WTC11 (cell line): ENCODE measurements around the gene LMF2. TPM values are rescaled to one million over a fixed set of nuclear protein-coding genes. Genes with fewer than 3 reads are reported as not detected.

ENCODE experiments used
- ATAC-seq: fragments of 200-7000 bp; cut with Tn5 transposase; 2 replicates; pipeline ENCODE4 v1.10.0; 2021; ENCODE audit warnings: mild to moderate bottlenecking, moderate library complexity
- CTCF ChIA-PET: fragments of 300-600 bp; sonication (Branson Sonifier 250); formaldehyde crosslinking; loops from one replicate; lab custom pipeline; 2021; ENCODE audit warnings: antibody characterized with exemption; lab: Charles Lee
- POLR2A ChIA-PET: fragments of 350-600 bp; sonication (Branson Sonifier 250); formaldehyde crosslinking; loops from one replicate; lab custom pipeline; 2021; ENCODE audit warnings: antibody characterized with exemption; lab: Charles Lee
- DNase-seq: peaks from one replicate; pipeline ENCODE4 v3.0.0; 2021; ENCODE audit warnings: low spot score
- H3K27ac Mint-ChIP-seq: 2 replicates; pipeline ENCODE4 v1.8.0; 2021; ENCODE audit warnings: mixed read lengths
- H3K27me3 Mint-ChIP-seq: 2 replicates; pipeline ENCODE4 v1.8.0; 2021; ENCODE audit warnings: low read depth, mild to moderate bottlenecking, moderate library complexity, mixed read lengths
- H3K36me3 Mint-ChIP-seq: 2 replicates; pipeline ENCODE4 v1.8.0; 2021; ENCODE audit warnings: mixed read lengths
- H3K4me1 Mint-ChIP-seq: 2 replicates; pipeline ENCODE4 v1.8.0; 2022; ENCODE audit warnings: mixed read lengths
- H3K4me3 Mint-ChIP-seq: 2 replicates; pipeline ENCODE4 v1.8.0; 2021; ENCODE audit warnings: mild to moderate bottlenecking, moderate library complexity, mixed read lengths
- H3K9me3 Mint-ChIP-seq: 2 replicates; pipeline ENCODE4 v1.8.0; 2021; ENCODE audit warnings: mixed read lengths
- CREB1 ChIP-seq: sonication (generic); formaldehyde crosslinking; IDR thresholded peaks from 2 replicates; pipeline ENCODE4 v1.8.0; 2023; ENCODE audit warnings: mild to moderate bottlenecking, missing genetic modification reagents
- EMX1 ChIP-seq: fragments of 250-450 bp; sonication (Bioruptor Pico); IDR thresholded peaks from 2 replicates; pipeline ENCODE4 v1.8.0; 2021; ENCODE audit warnings: mild to moderate bottlenecking
- ETV6 ChIP-seq: sonication (generic); formaldehyde crosslinking; IDR thresholded peaks from 2 replicates; pipeline ENCODE4 v1.8.1; 2022; ENCODE audit warnings: mild to moderate bottlenecking, missing genetic modification reagents
- GABPB1 ChIP-seq: sonication (generic); formaldehyde crosslinking; IDR thresholded peaks from 2 replicates; pipeline ENCODE4 v1.8.1; 2023; ENCODE audit warnings: mild to moderate bottlenecking, missing genetic modification reagents
- GRHL2 ChIP-seq: fragments of 250-450 bp; sonication (Bioruptor Pico); IDR thresholded peaks from 2 replicates; pipeline ENCODE4 v1.8.0; 2022; ENCODE audit warnings: mild to moderate bottlenecking, moderate library complexity; ENCODE audit not compliant: insufficient replicate concordance, severe bottlenecking
- JUN ChIP-seq: sonication (generic); formaldehyde crosslinking; IDR thresholded peaks from 2 replicates; pipeline ENCODE4 v1.8.0; 2023; ENCODE audit warnings: mild to moderate bottlenecking, missing genetic modification reagents
- NFE2L1 ChIP-seq: sonication (generic); formaldehyde crosslinking; IDR thresholded peaks from 2 replicates; pipeline ENCODE4 v1.8.1; 2023; ENCODE audit warnings: missing genetic modification reagents
- NFYB ChIP-seq: sonication (generic); formaldehyde crosslinking; conservative IDR thresholded peaks from 2 replicates; pipeline ENCODE4 v1.8.0; 2022; ENCODE audit warnings: low read depth, missing genetic modification reagents
- NR2C2 ChIP-seq: sonication (generic); formaldehyde crosslinking; IDR thresholded peaks from 2 replicates; pipeline ENCODE4 v1.8.0; 2022; ENCODE audit warnings: mild to moderate bottlenecking, missing genetic modification reagents
- RELA ChIP-seq: sonication (generic); formaldehyde crosslinking; IDR thresholded peaks from 2 replicates; pipeline ENCODE4 v1.8.1; 2022; ENCODE audit warnings: missing genetic modification reagents, mild to moderate bottlenecking, borderline replicate concordance
- SMAD3 ChIP-seq: sonication (generic); formaldehyde crosslinking; IDR thresholded peaks from 2 replicates; pipeline ENCODE4 v1.8.0; 2022; ENCODE audit warnings: missing genetic modification reagents, mild to moderate bottlenecking, borderline replicate concordance
- SMAD4 ChIP-seq: sonication (generic); formaldehyde crosslinking; IDR thresholded peaks from 2 replicates; pipeline ENCODE4 v1.8.0; 2022; ENCODE audit warnings: mild to moderate bottlenecking, missing genetic modification reagents
- SP1 ChIP-seq: sonication (generic); formaldehyde crosslinking; conservative IDR thresholded peaks from 2 replicates; pipeline ENCODE4 v1.8.1; 2022; ENCODE audit warnings: missing genetic modification reagents
- ZNF671 ChIP-seq: fragments of 250-450 bp; sonication (Bioruptor Pico); IDR thresholded peaks from 2 replicates; pipeline ENCODE4 v1.8.0; 2021; ENCODE audit warnings: mild to moderate bottlenecking
- total RNA-seq: library from RNA; stranded (reverse); gene quantifications from 3 replicates; pipeline ENCODE4 v1.2.3, GENCODE V29; 2021
- TF ChIP-seq, protein P1 (sequence below): sonication (generic); formaldehyde crosslinking; IDR thresholded peaks from 2 replicates; pipeline ENCODE4 v1.8.1; 2023; ENCODE audit warnings: mild to moderate bottlenecking, missing genetic modification reagents
- TF ChIP-seq, protein P2 (sequence below): sonication (generic); formaldehyde crosslinking; IDR thresholded peaks from 2 replicates; pipeline ENCODE4 v1.8.1; 2022; ENCODE audit warnings: mild to moderate bottlenecking, moderate library complexity, missing genetic modification reagents
- TF ChIP-seq, protein P3 (sequence below): fragments of 250-450 bp; sonication (Bioruptor Pico); IDR thresholded peaks from 2 replicates; pipeline ENCODE4 v1.9.0; 2021; ENCODE audit warnings: mild to moderate bottlenecking, borderline replicate concordance
- TF ChIP-seq, protein P4 (sequence below): fragments of 250-450 bp; sonication (Bioruptor Pico); IDR thresholded peaks from 2 replicates; pipeline ENCODE4 v2.1.2; 2022; ENCODE audit warnings: mild to moderate bottlenecking, moderate library complexity
- TF ChIP-seq, protein P5 (sequence below): sonication (generic); formaldehyde crosslinking; IDR thresholded peaks from 2 replicates; pipeline ENCODE4 v1.8.1; 2022; ENCODE audit warnings: low read depth, mild to moderate bottlenecking, moderate library complexity, missing genetic modification reagents, borderline replicate concordance
- TF ChIP-seq, protein P6 (sequence below): fragments of 250-450 bp; sonication (Bioruptor Pico); IDR thresholded peaks from 2 replicates; pipeline ENCODE4 v1.9.0; 2021; ENCODE audit warnings: mild to moderate bottlenecking
- TF ChIP-seq, protein P7 (sequence below): sonication (generic); formaldehyde crosslinking; IDR thresholded peaks from 2 replicates; pipeline ENCODE4 v1.8.1; 2023; ENCODE audit warnings: mild to moderate bottlenecking, missing genetic modification reagents, moderate library complexity

Gene LMF2
- total RNA-seq, 1 experiment from 2014 or later: 43.7 TPM

DNA sequence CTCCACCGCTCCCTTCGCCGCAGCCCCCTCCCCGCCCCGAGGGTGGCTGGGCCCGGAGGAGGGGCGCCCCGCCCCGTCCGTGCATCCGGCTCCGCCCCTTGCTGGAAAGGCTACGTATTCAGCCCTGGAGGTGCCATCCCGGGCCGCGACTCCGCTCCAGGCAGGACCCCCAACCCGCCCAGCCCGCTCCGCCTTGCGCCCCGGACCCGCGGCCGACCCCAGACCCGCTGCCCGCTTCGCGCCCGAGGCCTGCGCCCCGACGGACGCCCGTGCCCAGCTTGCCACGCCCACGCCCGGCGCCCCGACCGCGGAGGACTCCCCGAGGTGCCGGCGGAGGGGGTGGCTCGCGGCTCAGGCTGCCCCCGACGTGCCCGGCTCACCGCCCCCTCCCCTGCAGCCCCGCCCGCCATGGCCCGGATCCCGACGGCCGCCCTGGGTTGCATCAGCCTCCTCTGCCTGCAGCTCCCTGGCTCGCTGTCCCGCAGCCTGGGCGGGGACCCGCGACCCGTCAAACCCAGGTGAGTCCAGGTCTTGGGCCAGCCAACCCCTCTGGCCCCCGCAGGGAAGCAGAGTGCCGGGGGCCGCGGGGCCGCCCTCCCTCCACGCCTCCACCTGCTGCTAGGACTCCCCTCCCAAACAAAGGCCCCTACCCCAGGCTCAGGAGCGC, 25.9 kb downstream of the LMF2 start, which contains the start of gene ADM2 (continued):
- TF ChIP-seq NFYB (CRISPR knock-in tag) (no peak), GABPB1 (CRISPR knock-in tag) (peak; percentile 95), ETV6 (no peak; the same call in 1 of the 2 replicates), SMAD4 (CRISPR knock-in tag) (0 out of 2 replicates have a peak, but pooled peaks have one; percentile 40), CREB1 (CRISPR knock-in tag) (no peak), EMX1 (no peak), SP1 (peak; percentile 81), SMAD3 (no peak)
- TF ChIP-seq, protein P1, sequence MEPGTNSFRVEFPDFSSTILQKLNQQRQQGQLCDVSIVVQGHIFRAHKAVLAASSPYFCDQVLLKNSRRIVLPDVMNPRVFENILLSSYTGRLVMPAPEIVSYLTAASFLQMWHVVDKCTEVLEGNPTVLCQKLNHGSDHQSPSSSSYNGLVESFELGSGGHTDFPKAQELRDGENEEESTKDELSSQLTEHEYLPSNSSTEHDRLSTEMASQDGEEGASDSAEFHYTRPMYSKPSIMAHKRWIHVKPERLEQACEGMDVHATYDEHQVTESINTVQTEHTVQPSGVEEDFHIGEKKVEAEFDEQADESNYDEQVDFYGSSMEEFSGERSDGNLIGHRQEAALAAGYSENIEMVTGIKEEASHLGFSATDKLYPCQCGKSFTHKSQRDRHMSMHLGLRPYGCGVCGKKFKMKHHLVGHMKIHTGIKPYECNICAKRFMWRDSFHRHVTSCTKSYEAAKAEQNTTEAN (CRISPR knock-in tag): peak; percentile 63; the same call in 1 of the 2 replicates
- TF ChIP-seq, protein P2, sequence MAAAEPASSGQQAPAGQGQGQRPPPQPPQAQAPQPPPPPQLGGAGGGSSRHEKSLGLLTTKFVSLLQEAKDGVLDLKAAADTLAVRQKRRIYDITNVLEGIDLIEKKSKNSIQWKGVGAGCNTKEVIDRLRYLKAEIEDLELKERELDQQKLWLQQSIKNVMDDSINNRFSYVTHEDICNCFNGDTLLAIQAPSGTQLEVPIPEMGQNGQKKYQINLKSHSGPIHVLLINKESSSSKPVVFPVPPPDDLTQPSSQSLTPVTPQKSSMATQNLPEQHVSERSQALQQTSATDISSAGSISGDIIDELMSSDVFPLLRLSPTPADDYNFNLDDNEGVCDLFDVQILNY (CRISPR knock-in tag): peak; percentile 10; the same call in 1 of the 2 replicates
- TF ChIP-seq, protein P3, sequence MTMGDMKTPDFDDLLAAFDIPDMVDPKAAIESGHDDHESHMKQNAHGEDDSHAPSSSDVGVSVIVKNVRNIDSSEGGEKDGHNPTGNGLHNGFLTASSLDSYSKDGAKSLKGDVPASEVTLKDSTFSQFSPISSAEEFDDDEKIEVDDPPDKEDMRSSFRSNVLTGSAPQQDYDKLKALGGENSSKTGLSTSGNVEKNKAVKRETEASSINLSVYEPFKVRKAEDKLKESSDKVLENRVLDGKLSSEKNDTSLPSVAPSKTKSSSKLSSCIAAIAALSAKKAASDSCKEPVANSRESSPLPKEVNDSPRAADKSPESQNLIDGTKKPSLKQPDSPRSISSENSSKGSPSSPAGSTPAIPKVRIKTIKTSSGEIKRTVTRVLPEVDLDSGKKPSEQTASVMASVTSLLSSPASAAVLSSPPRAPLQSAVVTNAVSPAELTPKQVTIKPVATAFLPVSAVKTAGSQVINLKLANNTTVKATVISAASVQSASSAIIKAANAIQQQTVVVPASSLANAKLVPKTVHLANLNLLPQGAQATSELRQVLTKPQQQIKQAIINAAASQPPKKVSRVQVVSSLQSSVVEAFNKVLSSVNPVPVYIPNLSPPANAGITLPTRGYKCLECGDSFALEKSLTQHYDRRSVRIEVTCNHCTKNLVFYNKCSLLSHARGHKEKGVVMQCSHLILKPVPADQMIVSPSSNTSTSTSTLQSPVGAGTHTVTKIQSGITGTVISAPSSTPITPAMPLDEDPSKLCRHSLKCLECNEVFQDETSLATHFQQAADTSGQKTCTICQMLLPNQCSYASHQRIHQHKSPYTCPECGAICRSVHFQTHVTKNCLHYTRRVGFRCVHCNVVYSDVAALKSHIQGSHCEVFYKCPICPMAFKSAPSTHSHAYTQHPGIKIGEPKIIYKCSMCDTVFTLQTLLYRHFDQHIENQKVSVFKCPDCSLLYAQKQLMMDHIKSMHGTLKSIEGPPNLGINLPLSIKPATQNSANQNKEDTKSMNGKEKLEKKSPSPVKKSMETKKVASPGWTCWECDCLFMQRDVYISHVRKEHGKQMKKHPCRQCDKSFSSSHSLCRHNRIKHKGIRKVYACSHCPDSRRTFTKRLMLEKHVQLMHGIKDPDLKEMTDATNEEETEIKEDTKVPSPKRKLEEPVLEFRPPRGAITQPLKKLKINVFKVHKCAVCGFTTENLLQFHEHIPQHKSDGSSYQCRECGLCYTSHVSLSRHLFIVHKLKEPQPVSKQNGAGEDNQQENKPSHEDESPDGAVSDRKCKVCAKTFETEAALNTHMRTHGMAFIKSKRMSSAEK (CRISPR knock-in tag): no peak

DNA sequence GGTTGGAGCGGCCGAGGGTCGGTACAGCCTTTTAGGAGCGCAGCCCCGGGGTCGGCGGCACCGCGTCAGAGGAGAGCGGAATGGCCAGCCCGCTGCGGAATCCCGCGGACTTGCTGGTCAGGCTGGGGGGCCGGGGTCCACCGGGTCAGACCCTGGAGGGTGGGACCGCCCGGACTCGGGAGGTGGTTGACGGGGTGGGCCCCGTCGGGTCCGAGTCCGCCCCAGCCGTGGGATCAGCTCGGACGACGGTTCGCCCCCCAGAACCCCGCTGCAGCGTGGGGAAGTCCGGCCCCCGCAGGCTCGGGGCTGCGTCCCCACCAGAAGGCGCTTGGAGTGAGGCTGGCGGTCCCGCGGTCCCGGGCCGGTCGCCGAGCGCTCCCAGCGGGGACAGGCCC, 26.5 kb downstream of the LMF2 start:
- H3K27me3 Mint-ChIP-seq: peaks cover 36% of the 10 kb centered on the region
- CTCF ChIA-PET: interaction anchor here (0.6 to 1.0 kb wide), 4 partner anchors 8 to 214 kb away, joined by 3 to 6 read pairs (median 3); partner anchors contain the start of gene SCO2
- ATAC-seq (peak; percentile 6), DNase-seq (peak; percentile 59)
- H3K36me3 Mint-ChIP-seq: no peaks in the 10 kb centered on the region
- H3K4me1 Mint-ChIP-seq: peaks cover 16% of the 10 kb centered on the region
- no peaks in the 10 kb centered on the region for H3K9me3 Mint-ChIP-seq
- TF ChIP-seq NR2C2 (CRISPR knock-in tag) (no peak), ZNF671 (no peak), RELA (CRISPR knock-in tag) (0 out of 2 replicates have a peak, but pooled peaks have one; percentile 49), ETV6 (no peak)
- TF ChIP-seq, protein P4, sequence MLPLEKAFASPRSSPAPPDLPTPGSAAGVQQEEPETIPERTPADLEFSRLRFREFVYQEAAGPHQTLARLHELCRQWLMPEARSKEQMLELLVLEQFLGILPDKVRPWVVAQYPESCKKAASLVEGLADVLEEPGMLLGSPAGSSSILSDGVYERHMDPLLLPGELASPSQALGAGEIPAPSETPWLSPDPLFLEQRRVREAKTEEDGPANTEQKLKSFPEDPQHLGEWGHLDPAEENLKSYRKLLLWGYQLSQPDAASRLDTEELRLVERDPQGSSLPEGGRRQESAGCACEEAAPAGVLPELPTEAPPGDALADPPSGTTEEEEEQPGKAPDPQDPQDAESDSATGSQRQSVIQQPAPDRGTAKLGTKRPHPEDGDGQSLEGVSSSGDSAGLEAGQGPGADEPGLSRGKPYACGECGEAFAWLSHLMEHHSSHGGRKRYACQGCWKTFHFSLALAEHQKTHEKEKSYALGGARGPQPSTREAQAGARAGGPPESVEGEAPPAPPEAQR (CRISPR knock-in tag): no peak
- peak overlapping the region; percentile 74 for H3K4me3 Mint-ChIP-seq
- POLR2A ChIA-PET: no interaction called here
- no peak overlapping the region for H3K27ac Mint-ChIP-seq

DNA sequence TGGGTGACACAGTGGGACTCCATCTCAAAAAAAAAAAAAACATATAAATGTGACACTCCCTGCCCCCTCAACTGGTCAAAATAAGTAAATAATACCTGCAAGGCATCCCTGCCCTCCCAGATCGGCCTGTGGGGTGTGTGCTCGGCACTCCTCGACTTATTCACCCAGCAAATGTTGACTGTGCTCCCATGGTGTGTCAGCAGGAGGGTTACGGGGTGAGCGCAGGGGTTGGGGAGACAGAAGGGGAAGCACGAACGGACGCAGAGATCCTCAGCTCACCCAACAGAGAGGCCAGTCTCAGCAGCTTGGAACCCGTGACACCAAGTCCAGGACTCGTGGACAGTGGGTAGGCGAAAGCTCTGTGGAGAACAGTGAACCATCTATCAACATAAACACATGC, 27.8 kb downstream of the LMF2 start:
- peak overlapping the region; percentile 74 for H3K4me3 Mint-ChIP-seq
- TF ChIP-seq, protein P5, sequence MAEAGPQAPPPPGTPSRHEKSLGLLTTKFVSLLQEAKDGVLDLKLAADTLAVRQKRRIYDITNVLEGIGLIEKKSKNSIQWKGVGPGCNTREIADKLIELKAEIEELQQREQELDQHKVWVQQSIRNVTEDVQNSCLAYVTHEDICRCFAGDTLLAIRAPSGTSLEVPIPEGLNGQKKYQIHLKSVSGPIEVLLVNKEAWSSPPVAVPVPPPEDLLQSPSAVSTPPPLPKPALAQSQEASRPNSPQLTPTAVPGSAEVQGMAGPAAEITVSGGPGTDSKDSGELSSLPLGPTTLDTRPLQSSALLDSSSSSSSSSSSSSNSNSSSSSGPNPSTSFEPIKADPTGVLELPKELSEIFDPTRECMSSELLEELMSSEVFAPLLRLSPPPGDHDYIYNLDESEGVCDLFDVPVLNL (CRISPR knock-in tag): no peak
- TF ChIP-seq NFE2L1 (no peak), SMAD4 (CRISPR knock-in tag) (no peak), GRHL2 (CRISPR knock-in tag) (no peak), JUN (CRISPR knock-in tag) (no peak)
- TF ChIP-seq, protein P6, sequence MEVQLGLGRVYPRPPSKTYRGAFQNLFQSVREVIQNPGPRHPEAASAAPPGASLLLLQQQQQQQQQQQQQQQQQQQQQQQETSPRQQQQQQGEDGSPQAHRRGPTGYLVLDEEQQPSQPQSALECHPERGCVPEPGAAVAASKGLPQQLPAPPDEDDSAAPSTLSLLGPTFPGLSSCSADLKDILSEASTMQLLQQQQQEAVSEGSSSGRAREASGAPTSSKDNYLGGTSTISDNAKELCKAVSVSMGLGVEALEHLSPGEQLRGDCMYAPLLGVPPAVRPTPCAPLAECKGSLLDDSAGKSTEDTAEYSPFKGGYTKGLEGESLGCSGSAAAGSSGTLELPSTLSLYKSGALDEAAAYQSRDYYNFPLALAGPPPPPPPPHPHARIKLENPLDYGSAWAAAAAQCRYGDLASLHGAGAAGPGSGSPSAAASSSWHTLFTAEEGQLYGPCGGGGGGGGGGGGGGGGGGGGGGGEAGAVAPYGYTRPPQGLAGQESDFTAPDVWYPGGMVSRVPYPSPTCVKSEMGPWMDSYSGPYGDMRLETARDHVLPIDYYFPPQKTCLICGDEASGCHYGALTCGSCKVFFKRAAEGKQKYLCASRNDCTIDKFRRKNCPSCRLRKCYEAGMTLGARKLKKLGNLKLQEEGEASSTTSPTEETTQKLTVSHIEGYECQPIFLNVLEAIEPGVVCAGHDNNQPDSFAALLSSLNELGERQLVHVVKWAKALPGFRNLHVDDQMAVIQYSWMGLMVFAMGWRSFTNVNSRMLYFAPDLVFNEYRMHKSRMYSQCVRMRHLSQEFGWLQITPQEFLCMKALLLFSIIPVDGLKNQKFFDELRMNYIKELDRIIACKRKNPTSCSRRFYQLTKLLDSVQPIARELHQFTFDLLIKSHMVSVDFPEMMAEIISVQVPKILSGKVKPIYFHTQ (CRISPR knock-in tag): no peak
- TF ChIP-seq, protein P7, sequence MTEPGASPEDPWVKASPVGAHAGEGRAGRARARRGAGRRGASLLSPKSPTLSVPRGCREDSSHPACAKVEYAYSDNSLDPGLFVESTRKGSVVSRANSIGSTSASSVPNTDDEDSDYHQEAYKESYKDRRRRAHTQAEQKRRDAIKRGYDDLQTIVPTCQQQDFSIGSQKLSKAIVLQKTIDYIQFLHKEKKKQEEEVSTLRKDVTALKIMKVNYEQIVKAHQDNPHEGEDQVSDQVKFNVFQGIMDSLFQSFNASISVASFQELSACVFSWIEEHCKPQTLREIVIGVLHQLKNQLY (CRISPR knock-in tag): no peak

More for the DNA sequence above, 27.8 kb downstream of the LMF2 start:
- ChIA-PET POLR2A (no interaction called here), CTCF (interaction anchor here (0.7 to 1.5 kb wide), 4 partner anchors 18 to 84 kb away, joined by 3 to 6 read pairs (median 4); no protein-coding TSS in a partner anchor)
- H3K36me3 Mint-ChIP-seq: no peaks in the 10 kb centered on the region
- peaks cover 40% of the 10 kb centered on the region for H3K27me3 Mint-ChIP-seq
- H3K4me1 Mint-ChIP-seq: peaks cover 20% of the 10 kb centered on the region
- no peaks in the 10 kb centered on the region for H3K9me3 Mint-ChIP-seq
- H3K27ac Mint-ChIP-seq: no peak overlapping the region
- DNase-seq (no peak), ATAC-seq (no peak)
